Measurements from ENCODE around the gene FLRT2.

Gene FLRT2

GRCh38 chr14:85596562-85596961 is 66.6 kb downstream of the FLRT2 start:
- no peak for DNase-seq (ENCODE audit: low read depth in 2 of 2)

GRCh38 chr14:85597701-85598100 is 67.8 kb downstream of the FLRT2 start:
- DNase-seq (ENCODE audit: low read depth in 2 of 2): no peak

GRCh38 chr14:85599939-85600338 is 70.0 kb downstream of the FLRT2 start:
- DNase-seq (ENCODE audit: low read depth in 2 of 2): no peak

DNA sequence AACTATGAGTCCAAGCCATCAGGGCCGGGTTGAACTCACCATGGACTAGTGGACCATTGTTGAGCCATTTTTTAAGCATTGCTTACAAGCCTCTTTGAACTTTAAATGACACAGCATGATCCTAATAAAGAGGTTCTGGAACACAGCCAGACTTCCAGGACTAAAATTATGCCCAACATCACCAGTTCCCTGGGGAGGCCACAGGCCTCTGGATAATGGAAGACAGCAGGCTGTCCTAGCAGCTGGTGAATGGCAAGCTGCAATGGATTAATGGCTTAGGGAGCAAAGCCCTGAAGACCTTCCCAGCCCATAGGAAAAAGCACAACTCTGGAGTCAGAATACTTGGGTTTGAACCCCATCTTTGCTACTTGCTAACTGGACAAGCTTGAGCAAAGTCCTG is 71.3 kb downstream of the FLRT2 start:
- no peak for DNase-seq (ENCODE audit: low read depth in 2 of 2)

DNA sequence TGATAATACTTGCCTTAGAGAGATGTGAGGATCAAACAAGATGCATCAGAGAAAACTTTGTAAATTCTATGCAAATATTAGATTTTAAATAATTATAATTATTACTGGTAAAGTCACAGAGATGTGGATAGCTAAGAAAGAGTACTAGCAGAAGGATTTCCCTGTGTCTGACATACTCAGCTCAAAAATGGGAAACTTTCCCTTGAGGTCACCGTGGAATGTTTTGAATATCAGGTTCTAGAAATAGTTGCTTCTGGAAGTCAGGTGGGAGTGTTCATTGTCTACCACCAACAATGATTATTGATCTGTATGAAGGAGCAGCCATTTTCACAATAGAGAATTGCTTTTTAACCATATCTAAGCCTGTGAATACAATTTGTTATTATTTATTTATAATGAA is 71.7 kb downstream of the FLRT2 start:
- DNase-seq (ENCODE audit: low read depth in 2 of 2): no peak

DNA sequence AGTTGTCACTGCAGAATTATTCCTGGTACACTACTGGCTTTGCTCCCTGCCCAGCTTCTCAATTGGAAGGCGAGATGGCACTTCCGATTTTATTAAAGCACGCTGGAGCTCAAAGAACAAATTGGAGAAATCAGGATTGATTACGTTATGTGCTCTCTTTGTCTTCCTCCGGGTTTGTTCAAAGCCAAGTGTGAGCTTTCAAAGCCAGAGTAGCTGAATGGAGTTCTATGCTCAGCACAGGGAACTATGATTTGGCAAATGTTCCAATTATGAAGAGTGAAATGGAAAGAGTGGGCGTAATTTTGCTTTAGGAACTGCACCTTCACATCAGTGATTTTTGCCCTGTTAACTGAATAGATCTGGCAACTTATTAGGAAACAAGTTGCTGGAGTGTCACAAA is 72.4 kb downstream of the FLRT2 start:
- no peak for DNase-seq (ENCODE audit: low read depth in 2 of 2)

DNA sequence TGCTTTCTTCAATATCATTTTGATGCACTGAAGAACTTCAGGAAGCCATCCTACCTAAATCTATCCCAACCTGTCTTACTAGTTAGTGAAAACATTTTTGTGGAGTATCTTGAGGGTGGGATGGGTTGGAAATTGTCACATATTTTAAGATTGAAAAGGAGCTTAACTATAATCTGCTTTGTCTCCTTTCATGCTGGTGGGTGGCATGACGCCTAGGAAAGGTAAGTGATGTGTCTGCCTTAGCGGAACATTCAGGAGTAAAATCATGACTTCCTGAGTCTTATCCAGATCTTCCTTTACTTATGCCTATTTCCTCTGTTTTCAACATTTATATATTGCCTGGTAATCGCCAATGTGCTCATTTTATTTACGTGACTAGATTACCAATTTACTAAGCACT is 74.1 kb downstream of the FLRT2 start:
- DNase-seq (ENCODE audit: low read depth in 2 of 2): no peak

DNA sequence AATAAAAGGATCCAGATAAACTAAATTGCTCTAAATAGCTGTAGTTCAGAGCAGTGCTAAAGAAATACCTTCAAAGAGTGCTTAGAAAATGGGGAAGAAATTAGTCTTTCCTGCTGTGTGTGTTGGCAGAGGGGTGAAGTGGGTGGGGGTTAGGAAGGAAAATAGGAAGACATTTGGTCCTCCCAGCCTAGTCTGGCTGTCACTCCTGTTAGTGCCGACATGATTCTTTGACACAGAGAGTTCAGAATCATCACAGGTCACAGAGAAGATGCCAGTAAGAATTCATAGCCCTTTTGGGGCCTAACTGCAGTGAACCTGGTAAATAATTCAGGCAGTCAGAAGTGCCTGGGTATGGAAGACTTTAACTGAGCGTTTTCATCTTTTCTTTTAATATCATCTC is 74.8 kb downstream of the FLRT2 start:
- no peak for DNase-seq (ENCODE audit: low read depth in 2 of 2)

DNA sequence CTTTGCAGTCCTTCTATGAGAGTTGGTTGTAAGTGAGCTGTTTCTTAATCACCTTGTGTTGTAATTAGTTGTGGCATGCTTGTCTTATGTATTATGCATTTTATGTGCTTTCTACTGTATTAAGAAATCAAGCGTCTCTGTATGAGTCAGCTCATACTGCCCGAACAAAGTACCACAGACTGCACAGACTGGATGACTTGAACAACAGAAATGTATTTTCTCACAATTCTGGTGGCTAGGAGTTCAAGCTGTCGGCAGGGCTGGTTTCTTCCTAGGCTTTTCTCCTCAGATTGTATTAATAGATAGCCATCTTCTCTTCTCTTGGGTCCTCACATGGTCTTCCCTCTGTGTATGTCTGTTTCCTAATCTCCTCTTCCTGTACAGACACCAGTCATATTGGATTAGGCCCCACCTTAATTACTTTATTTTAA is 77.7 kb downstream of the FLRT2 start:
- no peak for DNase-seq (ENCODE audit: low read depth in 2 of 2)

- no peak for DNase-seq (ENCODE audit: low read depth in 2 of 2)
Measured at GRCh38 chr14:85613496-85613895, 83.6 kb downstream of the FLRT2 start.

DNA sequence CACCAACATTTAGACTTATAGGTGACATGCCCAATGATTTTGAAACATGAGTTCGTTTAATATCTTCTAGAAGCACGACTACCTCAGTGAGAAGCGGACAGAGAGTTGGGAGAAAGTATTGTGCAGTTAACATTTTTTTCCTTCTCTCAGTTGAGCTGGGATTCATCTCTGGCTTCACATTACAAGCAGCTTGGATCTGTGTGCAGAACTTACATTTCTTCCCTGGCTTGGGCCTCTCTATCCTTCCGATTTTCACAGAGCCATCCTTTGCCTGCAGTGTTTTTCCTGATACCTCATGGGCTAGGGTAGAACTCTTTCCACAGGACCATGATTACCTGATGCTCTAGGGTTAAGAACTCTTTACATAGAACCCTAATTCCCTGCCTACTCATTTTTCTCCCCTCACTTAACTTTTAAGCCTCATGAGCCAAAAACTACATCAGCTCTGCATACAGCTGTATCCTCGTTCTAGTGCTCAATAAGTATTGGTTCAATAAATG is 86.5 kb downstream of the FLRT2 start:
- DNase-seq (ENCODE audit: low read depth in 2 of 2): no peak

- no peak for DNase-seq (ENCODE audit: low read depth in 2 of 2)
Measured at GRCh38 chr14:85616886-85617285, 86.9 kb downstream of the FLRT2 start.

GRCh38 chr14:85617791-85618190 is 87.8 kb downstream of the FLRT2 start:
- DNase-seq (ENCODE audit: low read depth in 2 of 2): no peak

DNA sequence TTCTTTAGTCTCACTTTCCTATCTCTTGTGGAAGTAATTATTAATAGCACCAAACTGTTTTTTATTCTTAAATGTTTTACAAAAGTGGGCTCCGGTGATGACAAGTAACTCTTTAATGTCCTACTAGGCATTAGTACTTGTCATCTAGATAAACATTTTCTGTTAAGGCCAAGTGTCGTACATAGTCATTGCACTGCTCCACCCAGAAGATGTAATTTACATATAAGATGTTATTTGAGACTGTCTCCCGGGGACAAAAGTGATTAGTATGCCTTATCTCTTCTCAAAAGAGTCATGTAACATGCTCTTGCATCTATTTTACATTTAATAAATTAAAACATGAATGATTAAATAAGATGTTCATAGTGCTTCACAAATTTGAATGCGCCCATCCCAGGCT is 88.4 kb downstream of the FLRT2 start:
- DNase-seq (ENCODE audit: low read depth in 2 of 2): no peak

- no peak for DNase-seq (ENCODE audit: low read depth in 2 of 2)
Measured at GRCh38 chr14:85618978-85619377, 89.0 kb downstream of the FLRT2 start.

DNA sequence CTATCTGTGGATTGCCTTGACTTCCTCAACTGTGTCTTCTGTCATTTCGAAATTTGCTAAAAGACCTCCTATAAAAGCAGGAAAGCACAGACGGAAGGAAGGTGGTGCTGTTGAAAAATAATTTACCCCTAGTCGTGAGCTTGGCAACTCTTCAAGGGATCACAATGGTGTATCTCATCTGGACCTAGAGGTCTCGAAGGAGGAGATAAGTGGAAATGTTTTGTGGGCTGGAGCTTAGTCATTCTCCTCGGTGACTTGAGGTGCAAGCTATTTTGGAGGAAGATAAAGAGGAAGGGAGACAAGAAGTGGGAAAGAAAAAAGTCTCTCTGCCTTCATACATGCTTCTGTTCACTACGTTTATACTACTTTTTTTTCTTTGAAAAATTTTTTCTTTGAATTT is 89.9 kb downstream of the FLRT2 start:
- no peak for DNase-seq (ENCODE audit: low read depth in 2 of 2)

DNA sequence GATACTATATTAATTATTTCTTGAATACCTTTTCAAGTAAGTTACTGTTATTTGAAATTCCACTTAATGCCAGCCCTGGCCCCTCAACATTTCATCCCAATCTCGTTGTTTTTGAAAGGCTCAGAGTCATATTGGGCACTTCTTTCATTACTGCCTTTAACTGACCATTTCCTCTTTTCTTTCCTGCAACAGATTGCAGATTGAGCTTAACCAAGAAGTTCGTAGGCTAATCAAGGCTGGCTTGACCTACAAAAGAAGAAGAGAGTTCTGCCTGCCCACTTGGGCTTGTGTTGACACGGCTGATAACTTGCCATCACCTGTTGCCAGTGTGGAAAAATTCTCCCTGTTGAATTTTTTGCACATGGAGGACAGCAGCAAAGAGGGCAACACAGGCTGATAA is 91.0 kb downstream of the FLRT2 start:
- no peak for DNase-seq (ENCODE audit: low read depth in 2 of 2)

DNA sequence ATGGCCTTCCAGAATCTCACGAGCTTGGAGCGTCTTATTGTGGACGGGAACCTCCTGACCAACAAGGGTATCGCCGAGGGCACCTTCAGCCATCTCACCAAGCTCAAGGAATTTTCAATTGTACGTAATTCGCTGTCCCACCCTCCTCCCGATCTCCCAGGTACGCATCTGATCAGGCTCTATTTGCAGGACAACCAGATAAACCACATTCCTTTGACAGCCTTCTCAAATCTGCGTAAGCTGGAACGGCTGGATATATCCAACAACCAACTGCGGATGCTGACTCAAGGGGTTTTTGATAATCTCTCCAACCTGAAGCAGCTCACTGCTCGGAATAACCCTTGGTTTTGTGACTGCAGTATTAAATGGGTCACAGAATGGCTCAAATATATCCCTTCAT is 92.2 kb downstream of the FLRT2 start:
- no peak for DNase-seq (ENCODE audit: low read depth in 2 of 2)

GRCh38 chr14:85622986-85623685 is 93.2 kb downstream of the FLRT2 start:
- DNase-seq (ENCODE audit: low read depth in 2 of 2): no peak

DNA sequence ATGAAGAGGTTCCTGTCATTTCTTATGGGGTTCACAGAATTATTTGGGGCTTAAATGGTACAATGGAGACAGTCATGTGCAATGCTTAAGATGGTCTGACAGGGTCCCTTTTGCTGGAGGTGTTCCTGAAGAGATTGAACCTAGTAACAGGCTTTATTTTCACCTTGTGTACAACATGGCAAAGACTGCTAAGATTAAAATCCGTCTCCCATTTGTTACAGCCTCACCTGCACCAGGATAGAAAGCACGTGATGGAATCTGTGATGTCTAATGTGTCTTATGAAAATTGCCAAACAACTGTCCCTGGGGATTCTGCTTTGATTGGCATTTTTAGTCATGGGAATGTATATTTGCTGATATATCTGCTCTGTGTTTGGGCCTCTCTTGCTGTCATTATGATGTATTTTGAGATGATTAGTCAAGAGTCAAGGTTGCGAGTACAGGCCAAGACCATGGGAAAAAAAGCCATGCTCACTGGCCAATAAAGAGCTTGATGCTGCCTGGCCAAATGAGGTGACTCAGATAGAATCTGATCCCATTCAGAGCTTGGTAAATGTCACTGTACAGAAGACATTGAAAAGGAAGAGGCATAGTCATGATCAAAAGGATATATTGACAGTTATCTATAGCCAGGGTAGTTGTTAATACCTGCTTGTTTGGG is 96.1 kb downstream of the FLRT2 start:
- no peak for DNase-seq (ENCODE audit: low read depth in 2 of 2)

DNA sequence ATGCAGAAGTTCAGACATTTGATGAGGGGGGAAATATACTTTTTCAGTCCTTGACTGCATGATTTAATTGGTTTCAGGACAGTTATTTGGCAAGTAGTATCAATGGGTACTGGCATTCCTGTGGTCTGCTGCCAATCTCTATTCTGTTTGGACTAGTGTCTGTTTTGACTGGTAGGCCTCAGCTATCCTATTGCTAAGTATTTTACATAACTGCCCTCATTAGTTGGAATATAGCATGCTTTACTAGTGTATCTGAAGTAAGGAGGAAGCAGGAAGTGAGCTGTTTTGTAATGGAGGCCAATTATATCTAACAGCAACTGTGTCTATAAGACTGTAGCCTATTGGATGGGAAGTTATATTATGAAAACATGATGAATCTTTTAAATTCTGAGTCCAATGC is 104.3 kb downstream of the FLRT2 start:
- DNase-seq (ENCODE audit: low read depth in 2 of 2): no peak

DNA sequence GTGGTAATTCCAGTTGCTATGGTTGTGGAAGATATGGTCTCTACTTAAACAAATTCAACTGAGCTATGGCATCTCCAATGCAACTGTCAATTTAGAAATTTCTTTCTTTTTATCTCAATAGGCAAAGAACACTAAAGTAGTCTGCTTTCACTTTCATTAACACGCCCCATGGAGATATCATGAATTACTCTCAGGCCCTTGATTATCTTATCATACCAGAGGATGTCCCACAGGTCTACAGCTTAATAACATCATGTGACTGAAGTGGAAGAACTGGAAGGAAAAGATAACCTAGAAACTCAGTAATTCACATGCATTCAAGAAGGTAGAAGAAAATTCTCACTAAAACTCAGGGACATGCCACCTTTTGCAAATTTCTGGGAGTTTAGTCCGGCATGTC is 114.3 kb downstream of the FLRT2 start:
- no peak for DNase-seq (ENCODE audit: low read depth in 2 of 2)

DNA sequence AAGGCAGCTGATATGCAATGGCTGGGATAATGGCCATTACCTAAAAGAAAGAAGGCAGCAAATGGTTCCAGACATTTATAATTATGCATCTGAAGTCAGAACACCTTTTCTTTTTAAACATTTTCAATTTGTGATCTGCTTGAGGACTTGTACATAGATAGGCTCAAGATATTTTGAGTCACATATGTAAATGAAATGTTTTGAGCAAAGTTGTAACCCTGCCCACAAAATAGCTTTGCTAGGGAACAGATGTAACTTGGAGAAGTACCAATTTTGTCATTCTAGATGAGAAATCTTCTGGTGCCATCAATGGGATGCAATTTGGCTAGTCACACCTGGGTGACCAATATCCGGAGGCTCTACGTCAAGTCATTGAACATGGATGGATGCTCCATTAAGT is 123.1 kb downstream of the FLRT2 start:
- DNase-seq (ENCODE audit: low read depth in 2 of 2): no peak

All from activated CD8-positive, alpha-beta memory T cell treated with anti-CD3 and anti-CD28 coated beads for 4 hours (primary cell).